ENCODE data around the gene MGRN1.
A peak's percentile ranks its signal among the peaks of the same experiment; 100 is the strongest.

MGRN1 gene

GRCh38 chr16:4675864-4676786, 51.5 kb downstream of the MGRN1 start:
- no peak for DNase-seq (ENCODE audit: low read depth)

GRCh38 chr16:4676831-4677230, 52.2 kb downstream of the MGRN1 start:
- no peak for DNase-seq (ENCODE audit: low read depth)

- no peak for DNase-seq (ENCODE audit: low read depth)
Measured at GRCh38 chr16:4677390-4677789, 52.8 kb downstream of the MGRN1 start.

GRCh38 chr16:4677994-4678393, 53.4 kb downstream of the MGRN1 start:
- no peak for DNase-seq (ENCODE audit: low read depth)

- no peak for DNase-seq (ENCODE audit: low read depth)
Measured at GRCh38 chr16:4678596-4678995, 54.0 kb downstream of the MGRN1 start.

GRCh38 chr16:4679156-4679849, 54.7 kb downstream of the MGRN1 start:
- DNase-seq (ENCODE audit: low read depth), result no peak

- DNase-seq (ENCODE audit: low read depth), result no peak
Measured at GRCh38 chr16:4679850-4680636, 55.4 kb downstream of the MGRN1 start.

GRCh38 chr16:4680673-4681470, 56.2 kb downstream of the MGRN1 start:
- DNase-seq (ENCODE audit: low read depth), result no peak

- DNase-seq (ENCODE audit: low read depth), result no peak
Measured at GRCh38 chr16:4681471-4682083, 57.0 kb downstream of the MGRN1 start.

GRCh38 chr16:4682084-4682591, 57.5 kb downstream of the MGRN1 start:
- DNase-seq (ENCODE audit: low read depth), result no peak

GRCh38 chr16:4682616-4683254, 58.1 kb downstream of the MGRN1 start:
- DNase-seq (ENCODE audit: low read depth), result peak; percentile 25

- DNase-seq (ENCODE audit: low read depth), result no peak
Measured at GRCh38 chr16:4683255-4684057, 58.8 kb downstream of the MGRN1 start.

- DNase-seq (ENCODE audit: low read depth), result no peak
Measured at GRCh38 chr16:4684058-4684715, 59.6 kb downstream of the MGRN1 start.

- no peak for DNase-seq (ENCODE audit: low read depth)
Measured at GRCh38 chr16:4684763-4685162, 60.1 kb downstream of the MGRN1 start.

GRCh38 chr16:4685292-4685691, 60.7 kb downstream of the MGRN1 start:
- DNase-seq (ENCODE audit: low read depth), result no peak

GRCh38 chr16:4685776-4686496, 61.3 kb downstream of the MGRN1 start:
- DNase-seq (ENCODE audit: low read depth), result no peak

GRCh38 chr16:4686497-4687210, 62.0 kb downstream of the MGRN1 start:
- DNase-seq (ENCODE audit: low read depth), result no peak

- DNase-seq (ENCODE audit: low read depth), result no peak
Measured at GRCh38 chr16:4687416-4687815, 62.8 kb downstream of the MGRN1 start.
